NCI-H128 (cell line): ENCODE measurements around the gene IQSEC3.

Experiments used
- DNase-seq: peaks from one replicate; lab custom pipeline; 2025; ENCODE audit not compliant: unreplicated experiment; lab: John Stamatoyannopoulos, UW

The IQSEC3 gene

GRCh38 chr12:162467-163307, 96.1 kb downstream of the IQSEC3 start:
- no peak for DNase-seq

- no peak for DNase-seq
These were observed 96.9 kb downstream of the IQSEC3 start for GRCh38 chr12:163406-163986.

DNA sequence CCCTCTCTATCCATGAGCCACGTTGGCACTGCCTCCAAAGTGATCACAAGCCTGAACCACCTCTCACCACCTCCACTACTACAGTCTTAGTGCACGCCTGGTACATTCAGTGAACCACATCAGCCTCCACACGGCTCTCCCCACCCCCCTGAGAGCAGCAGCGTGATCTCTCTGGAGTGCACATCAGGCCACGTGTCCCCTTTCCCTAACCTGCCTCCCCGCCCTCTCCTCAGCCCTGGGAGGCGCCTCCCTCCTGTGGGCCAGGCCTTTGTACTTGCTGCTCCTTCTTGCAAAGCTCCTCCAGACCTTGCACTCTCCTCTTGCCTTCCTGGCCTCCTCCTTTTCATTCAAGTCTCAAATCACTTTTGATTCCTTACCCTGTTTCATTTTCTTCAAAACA, 97.6 kb downstream of the IQSEC3 start:
- DNase-seq: no peak

DNA sequence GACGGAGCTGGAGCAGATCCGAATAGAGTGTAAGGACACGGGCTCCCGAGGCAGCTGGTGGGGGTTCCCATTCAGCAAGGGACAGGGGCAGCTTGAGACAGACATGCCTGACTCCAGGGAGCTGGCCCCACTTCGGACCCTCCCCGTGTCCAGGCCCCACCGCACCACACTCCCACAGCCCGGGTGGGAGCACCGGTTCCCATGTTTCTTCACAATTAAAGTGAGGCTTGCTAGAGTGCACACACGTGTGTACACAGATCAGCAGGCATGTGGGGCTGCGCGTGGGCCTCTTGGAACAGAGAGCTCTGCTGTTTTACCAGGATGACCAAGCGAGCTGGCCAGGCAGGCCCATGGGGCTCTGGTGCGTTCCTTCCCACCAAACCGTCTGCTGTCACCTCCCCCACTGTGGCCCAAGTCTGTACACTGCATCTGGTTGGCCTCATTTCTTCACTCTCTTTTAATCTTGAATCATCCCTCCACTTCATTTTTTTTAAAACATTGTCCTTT, 99.3 kb downstream of the IQSEC3 start:
- DNase-seq: no peak

GRCh38 chr12:166425-167075, 100.0 kb downstream of the IQSEC3 start:
- no peak for DNase-seq

GRCh38 chr12:167959-168600, 101.5 kb downstream of the IQSEC3 start:
- no peak for DNase-seq

GRCh38 chr12:168763-169525, 102.4 kb downstream of the IQSEC3 start:
- no peak for DNase-seq

DNA sequence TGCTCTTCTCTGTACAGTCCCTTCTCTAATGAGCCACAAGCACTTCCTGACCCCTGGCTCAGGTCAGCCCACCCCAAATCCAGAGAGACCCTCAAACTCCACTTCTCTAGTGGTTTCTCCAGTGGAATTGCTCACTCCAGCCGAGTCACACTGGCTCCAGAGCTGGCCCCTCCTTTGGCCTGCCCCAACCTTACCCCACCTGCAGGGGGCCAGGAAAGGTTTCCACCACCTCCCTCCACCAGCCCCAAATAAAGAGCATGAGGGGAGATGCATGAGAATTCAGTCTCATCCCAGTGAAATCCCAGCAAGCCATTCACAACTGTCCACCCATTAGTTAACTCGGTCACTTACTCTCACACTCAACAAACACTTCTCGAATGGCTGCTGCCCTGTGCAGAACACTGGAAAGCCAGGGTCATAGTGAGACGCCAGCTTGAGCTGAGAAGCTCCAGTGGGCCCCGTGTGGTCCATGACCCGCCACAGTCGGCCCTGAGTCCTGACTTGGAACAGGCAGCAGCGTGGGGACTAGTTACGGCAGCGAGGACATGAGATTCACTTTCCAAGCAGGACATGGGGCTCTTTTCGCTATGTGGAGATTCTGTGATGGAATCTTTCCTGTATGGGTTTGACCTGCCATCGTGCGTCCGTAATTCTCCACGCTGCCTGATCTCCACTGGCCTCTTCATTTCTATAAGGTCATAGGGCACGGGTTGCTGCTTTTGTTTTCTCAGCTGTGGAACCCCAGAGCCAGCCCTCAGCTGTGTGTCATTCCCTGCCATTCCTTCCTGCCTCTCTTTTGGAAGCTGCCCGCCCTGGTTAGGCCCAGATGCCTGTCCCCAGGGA, 103.2 kb downstream of the IQSEC3 start:
- no peak for DNase-seq

DNA sequence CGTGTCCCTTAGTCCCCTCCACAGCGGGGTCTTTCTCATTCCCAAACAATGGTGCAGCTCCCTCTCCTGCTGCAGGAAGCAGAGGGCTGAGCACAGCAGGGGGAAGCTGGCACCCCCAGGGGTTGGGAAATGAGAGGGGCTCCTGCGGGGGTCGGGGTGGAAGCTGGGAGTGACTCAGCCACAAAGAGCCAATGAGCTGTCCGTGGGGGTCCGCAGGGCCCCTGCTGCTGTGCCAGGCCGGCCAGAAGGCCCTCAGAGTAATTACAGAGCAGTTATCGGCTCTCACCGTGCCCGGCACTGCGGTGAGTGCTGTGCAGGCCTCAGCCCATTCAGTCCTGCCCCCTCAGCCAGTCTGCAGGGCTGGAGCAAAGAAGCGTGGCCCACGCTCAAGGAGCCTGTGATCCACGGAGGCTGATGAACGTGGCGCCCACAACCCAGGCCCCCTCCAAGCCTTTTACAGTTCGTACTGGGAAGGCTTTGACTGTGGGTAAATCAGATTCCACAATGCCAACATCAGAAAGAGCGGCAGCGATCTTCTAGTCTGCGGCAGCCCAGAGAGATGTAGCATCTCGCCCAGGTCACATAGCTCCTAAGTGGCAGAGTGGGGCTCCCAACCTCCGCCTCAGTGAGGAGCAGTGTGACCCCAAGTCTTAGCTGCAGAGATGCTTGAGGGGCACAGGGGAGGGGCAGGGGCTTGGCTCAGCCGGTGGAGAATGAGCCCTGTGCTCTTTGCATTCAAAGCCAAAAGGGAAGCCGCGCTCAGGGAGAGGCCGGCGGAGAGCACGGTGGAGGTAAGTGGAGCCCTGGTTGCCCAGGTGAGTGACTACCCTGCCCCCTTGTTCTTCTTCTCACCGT, 104.0 kb downstream of the IQSEC3 start:
- DNase-seq: no peak

DNA sequence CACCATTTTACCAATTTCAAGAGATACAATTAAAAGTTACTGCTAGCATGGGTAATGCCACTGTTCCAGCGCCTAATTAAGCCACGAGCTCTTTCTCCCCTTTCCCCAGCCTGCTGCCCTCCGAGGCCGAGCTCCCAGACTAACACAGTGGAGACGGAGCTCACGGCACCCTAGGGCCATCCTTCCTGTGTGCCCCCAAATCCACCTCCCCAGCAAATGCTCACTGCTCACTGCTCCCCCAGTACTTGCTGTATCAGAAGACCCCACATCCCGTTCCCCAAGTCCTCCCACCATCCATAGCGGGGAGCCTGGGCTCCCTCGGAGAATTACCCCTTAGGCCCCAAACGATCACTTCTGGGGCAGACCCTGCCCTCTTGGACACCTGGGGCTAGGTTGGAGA, 104.7 kb downstream of the IQSEC3 start:
- no peak for DNase-seq

DNA sequence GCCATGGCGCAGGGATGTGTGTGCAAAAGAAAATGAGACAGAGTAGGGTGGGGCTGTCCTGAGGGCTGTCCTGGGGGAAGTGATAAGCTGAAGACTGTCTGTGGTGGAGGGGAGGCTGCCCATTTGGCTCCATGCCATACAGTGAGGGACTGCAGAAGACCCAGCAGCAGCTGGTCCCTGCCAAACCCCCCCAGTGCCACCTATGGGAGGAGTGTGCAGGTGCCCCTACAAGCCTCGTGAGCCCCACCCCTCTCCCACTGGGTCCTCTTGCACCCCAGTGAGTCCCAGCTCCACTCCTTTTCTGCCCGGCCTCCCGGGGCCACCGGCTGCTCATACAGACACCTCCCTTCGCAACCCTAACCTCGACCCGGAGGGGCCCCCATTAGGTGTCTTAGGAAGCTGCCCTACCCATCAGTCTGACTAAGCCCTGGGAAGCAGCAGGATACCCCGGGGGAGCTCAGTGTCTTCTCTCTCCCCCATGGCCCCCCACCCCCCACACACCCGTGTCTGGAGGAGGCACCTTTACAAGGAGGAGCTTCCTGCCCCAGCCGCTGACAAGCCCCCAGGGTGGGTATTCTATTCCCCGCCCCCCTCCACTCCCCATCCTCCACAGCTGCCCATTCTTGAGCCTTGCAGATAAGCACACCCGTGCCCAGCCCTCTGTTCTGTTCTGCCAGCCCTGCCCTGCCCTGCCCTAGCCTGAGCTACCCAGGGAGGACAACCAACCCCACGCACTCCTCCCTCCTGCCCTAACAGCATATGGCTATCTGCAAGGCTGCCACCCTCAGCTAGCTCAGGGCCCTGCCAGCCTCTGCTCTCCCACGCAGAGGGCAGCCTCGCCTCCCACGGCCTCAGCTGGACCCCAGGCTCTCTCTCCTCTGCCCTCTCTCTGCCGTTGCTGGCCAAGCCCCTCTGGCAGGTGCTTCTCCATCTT, 105.4 kb downstream of the IQSEC3 start:
- DNase-seq: no peak

GRCh38 chr12:172732-173161, 106.2 kb downstream of the IQSEC3 start:
- DNase-seq: no peak

- no peak for DNase-seq
These were observed 107.6 kb downstream of the IQSEC3 start for GRCh38 chr12:174124-174523.

DNA sequence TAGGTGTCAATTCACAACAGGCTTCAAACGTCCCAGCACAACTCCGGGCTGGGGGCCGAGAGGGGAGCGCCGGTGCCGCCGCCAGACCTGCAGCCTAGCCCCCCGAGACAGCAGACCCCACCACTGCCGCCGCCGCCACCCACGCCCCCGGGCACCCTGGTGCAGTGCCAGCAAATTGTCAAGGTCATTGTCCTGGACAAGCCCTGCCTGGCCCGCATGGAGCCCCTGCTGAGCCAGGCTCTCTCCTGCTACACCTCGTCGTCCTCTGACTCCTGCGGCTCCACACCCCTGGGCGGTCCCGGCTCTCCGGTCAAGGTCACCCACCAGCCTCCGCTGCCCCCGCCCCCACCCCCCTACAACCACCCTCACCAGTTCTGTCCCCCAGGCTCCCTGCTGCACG, 108.0 kb downstream of the IQSEC3 start:
- DNase-seq: no peak

DNA sequence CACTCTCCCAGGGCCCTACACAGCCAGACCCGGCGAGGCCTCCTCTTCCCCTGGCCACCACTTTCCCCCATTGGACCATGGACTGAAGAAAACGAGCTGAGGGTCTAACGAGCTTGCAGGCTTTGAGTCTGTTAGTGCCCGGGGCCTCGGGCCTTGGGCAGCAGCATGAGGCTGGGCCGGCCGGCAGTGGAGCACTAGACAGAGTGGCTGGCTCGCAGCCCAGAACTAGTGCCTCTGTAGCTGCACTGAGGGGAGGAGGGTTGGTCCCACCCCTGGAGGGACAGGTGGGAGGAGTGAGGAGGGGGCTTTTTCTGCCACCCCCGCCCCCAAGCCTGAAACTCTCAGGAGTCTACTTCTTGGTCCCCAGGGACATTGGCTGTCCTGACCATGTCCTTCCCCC, 108.7 kb downstream of the IQSEC3 start:
- no peak for DNase-seq

GRCh38 chr12:175759-176158, 109.2 kb downstream of the IQSEC3 start:
- DNase-seq: no peak

GRCh38 chr12:176321-177181, 110.0 kb downstream of the IQSEC3 start:
- DNase-seq: no peak
